Measurements from ENCODE around the gene DDI2.

- TF ChIP-seq ZBTB33 (CRISPR knock-in tag; IDR thresholded peaks at IDR 0.05) (no peak), SMC3 (conservative IDR thresholded peaks at IDR 0.05; ENCODE audit: insufficient read depth, low read depth, low read length) (no peak), MITF (IDR thresholded peaks at IDR 0.05) (no peak), ZNF146 (CRISPR knock-in tag; IDR thresholded peaks at IDR 0.05; ENCODE audit: unreplicated experiment) (no peak), MIER1 (IDR thresholded peaks at IDR 0.05; ENCODE audit: low read depth) (no peak), HMGXB4 (CRISPR knock-in tag; IDR thresholded peaks at IDR 0.05) (no peak)
Measured at GRCh38 chr1:15598436-15598835, 18.8 kb upstream of the DDI2 start.
